Measurements from ENCODE around the gene DCDC2C. TPM values are rescaled to one million over a fixed set of nuclear protein-coding genes. Genes with fewer than 3 reads are reported as not detected.

DCDC2C gene
- total RNA-seq, 2 experiments from 2014 or later = not detected

- POLR2A ChIA-PET = no interaction called here
- H3K4me3 Mint-ChIP-seq = no peak overlapping the region
- H3K27ac Mint-ChIP-seq = no peak overlapping the region
- intact Hi-C loops (cut with micrococcal nuclease) = no loop called here
- H3K36me3 Mint-ChIP-seq = no peaks in the 10 kb centered on the region
- no peaks in the 10 kb centered on the region for H3K9me3 Mint-ChIP-seq
- CTCF ChIA-PET = no interaction called here
- no peaks in the 10 kb centered on the region for H3K4me1 Mint-ChIP-seq (ENCODE audit: low read depth)
- no peak for DNase-seq
- no peaks in the 10 kb centered on the region for H3K27me3 Mint-ChIP-seq
Measured at GRCh38 chr2:3840611-3841155, 137.3 kb downstream of the DCDC2C start.

- peaks cover 3% of the 10 kb centered on the region for H3K9me3 Mint-ChIP-seq
- no peak for DNase-seq
- CTCF ChIA-PET = no interaction called here
- H3K27ac Mint-ChIP-seq = no peak overlapping the region
- H3K27me3 Mint-ChIP-seq = no peaks in the 10 kb centered on the region
- intact Hi-C loops (cut with micrococcal nuclease) = no loop called here
- H3K36me3 Mint-ChIP-seq = no peaks in the 10 kb centered on the region
- POLR2A ChIA-PET = no interaction called here
- H3K4me1 Mint-ChIP-seq (ENCODE audit: low read depth) = no peaks in the 10 kb centered on the region
- no peak overlapping the region for H3K4me3 Mint-ChIP-seq
Measured at GRCh38 chr2:3847397-3848052, 144.2 kb downstream of the DCDC2C start.

GRCh38 chr2:3848776-3849175, 145.4 kb downstream of the DCDC2C start:
- POLR2A ChIA-PET = no interaction called here
- no peaks in the 10 kb centered on the region for H3K4me1 Mint-ChIP-seq (ENCODE audit: low read depth)
- H3K27me3 Mint-ChIP-seq = no peaks in the 10 kb centered on the region
- H3K4me3 Mint-ChIP-seq = no peak overlapping the region
- CTCF ChIA-PET = interaction anchor here (0.7 kb wide), 1 partner anchor 110 kb away, joined by 3 read pairs; no protein-coding TSS in a partner anchor
- peaks cover 13% of the 10 kb centered on the region for H3K9me3 Mint-ChIP-seq
- no peak overlapping the region for H3K27ac Mint-ChIP-seq
- H3K36me3 Mint-ChIP-seq = no peaks in the 10 kb centered on the region
- intact Hi-C loops (cut with micrococcal nuclease) = no loop called here
- DNase-seq = no peak

GRCh38 chr2:3849213-3849612, 145.8 kb downstream of the DCDC2C start:
- Mint-ChIP-seq H3K27me3 (no peaks in the 10 kb centered on the region), H3K4me1 (ENCODE audit: low read depth) (no peaks in the 10 kb centered on the region), H3K27ac (no peak overlapping the region), H3K36me3 (no peaks in the 10 kb centered on the region), H3K4me3 (no peak overlapping the region), H3K9me3 (peaks cover 16% of the 10 kb centered on the region)
- ChIA-PET POLR2A (no interaction called here), CTCF (no interaction called here)
- intact Hi-C loops (cut with micrococcal nuclease) = no loop called here
- no peak for DNase-seq

GRCh38 chr2:3857576-3857975, 154.2 kb downstream of the DCDC2C start:
- no peak overlapping the region for H3K27ac Mint-ChIP-seq
- CTCF ChIA-PET = no interaction called here
- POLR2A ChIA-PET = no interaction called here
- no peaks in the 10 kb centered on the region for H3K36me3 Mint-ChIP-seq
- DNase-seq = no peak
- H3K4me3 Mint-ChIP-seq = no peak overlapping the region
- intact Hi-C loops (cut with micrococcal nuclease) = no loop called here
- H3K27me3 Mint-ChIP-seq = peaks cover 1% of the 10 kb centered on the region
- peaks cover 19% of the 10 kb centered on the region for H3K9me3 Mint-ChIP-seq
- no peaks in the 10 kb centered on the region for H3K4me1 Mint-ChIP-seq (ENCODE audit: low read depth)

GRCh38 chr2:3864943-3865865, 161.8 kb downstream of the DCDC2C start:
- ChIA-PET POLR2A (no interaction called here), CTCF (no interaction called here)
- no peaks in the 10 kb centered on the region for H3K36me3 Mint-ChIP-seq
- H3K4me3 Mint-ChIP-seq = no peak overlapping the region
- H3K4me1 Mint-ChIP-seq (ENCODE audit: low read depth) = no peaks in the 10 kb centered on the region
- intact Hi-C loops (cut with micrococcal nuclease) = no loop called here
- no peak for DNase-seq
- no peak overlapping the region for H3K27ac Mint-ChIP-seq
- peaks cover 1% of the 10 kb centered on the region for H3K27me3 Mint-ChIP-seq
- no peaks in the 10 kb centered on the region for H3K9me3 Mint-ChIP-seq

GRCh38 chr2:3867469-3867868, 164.1 kb downstream of the DCDC2C start:
- intact Hi-C loops (cut with micrococcal nuclease) = no loop called here
- no peaks in the 10 kb centered on the region for H3K9me3 Mint-ChIP-seq
- H3K4me1 Mint-ChIP-seq (ENCODE audit: low read depth) = no peaks in the 10 kb centered on the region

GRCh38 chr2:3868012-3868805, 164.8 kb downstream of the DCDC2C start:
- Mint-ChIP-seq H3K27ac (no peak overlapping the region), H3K36me3 (no peaks in the 10 kb centered on the region), H3K4me3 (no peak overlapping the region), H3K27me3 (no peaks in the 10 kb centered on the region), H3K9me3 (no peaks in the 10 kb centered on the region), H3K4me1 (ENCODE audit: low read depth) (no peaks in the 10 kb centered on the region)
- ChIA-PET CTCF (interaction anchor here (0.7 kb wide), 1 partner anchor 29 kb away, joined by 3 read pairs; no protein-coding TSS in a partner anchor), POLR2A (no interaction called here)
- intact Hi-C loops (cut with micrococcal nuclease) = no loop called here
- no peak for DNase-seq

More at GRCh38 chr2:3867469-3867868, 164.1 kb downstream of the DCDC2C start:
- ChIA-PET CTCF (no interaction called here), POLR2A (no interaction called here)
- Mint-ChIP-seq H3K36me3 (no peaks in the 10 kb centered on the region), H3K4me3 (no peak overlapping the region), H3K27ac (no peak overlapping the region), H3K27me3 (no peaks in the 10 kb centered on the region)
- no peak for DNase-seq

GRCh38 chr2:3870222-3870621, 166.8 kb downstream of the DCDC2C start:
- intact Hi-C loops (cut with micrococcal nuclease) = no loop called here
- Mint-ChIP-seq H3K4me3 (no peak overlapping the region), H3K36me3 (no peaks in the 10 kb centered on the region), H3K9me3 (no peaks in the 10 kb centered on the region), H3K4me1 (ENCODE audit: low read depth) (no peaks in the 10 kb centered on the region), H3K27ac (no peak overlapping the region), H3K27me3 (no peaks in the 10 kb centered on the region)
- ChIA-PET POLR2A (no interaction called here), CTCF (no interaction called here)
- no peak for DNase-seq

- intact Hi-C loops (cut with micrococcal nuclease) = no loop called here
- H3K9me3 Mint-ChIP-seq = no peaks in the 10 kb centered on the region
- H3K4me1 Mint-ChIP-seq (ENCODE audit: low read depth) = no peaks in the 10 kb centered on the region
- ChIA-PET POLR2A (no interaction called here), CTCF (no interaction called here)
- H3K4me3 Mint-ChIP-seq = no peak overlapping the region
- H3K27ac Mint-ChIP-seq = no peak overlapping the region
- no peaks in the 10 kb centered on the region for H3K36me3 Mint-ChIP-seq
- no peak for DNase-seq
- H3K27me3 Mint-ChIP-seq = no peaks in the 10 kb centered on the region
Measured at GRCh38 chr2:3871002-3871401, 167.6 kb downstream of the DCDC2C start.

GRCh38 chr2:3872451-3872850, 169.1 kb downstream of the DCDC2C start:
- Mint-ChIP-seq H3K36me3 (no peaks in the 10 kb centered on the region), H3K9me3 (no peaks in the 10 kb centered on the region), H3K4me3 (no peak overlapping the region), H3K27me3 (no peaks in the 10 kb centered on the region), H3K27ac (no peak overlapping the region), H3K4me1 (ENCODE audit: low read depth) (no peaks in the 10 kb centered on the region)
- intact Hi-C loops (cut with micrococcal nuclease) = no loop called here
- ChIA-PET POLR2A (no interaction called here), CTCF (no interaction called here)
- DNase-seq = no peak

GRCh38 chr2:3873899-3874298, 170.5 kb downstream of the DCDC2C start:
- no peaks in the 10 kb centered on the region for H3K4me1 Mint-ChIP-seq (ENCODE audit: low read depth)
- DNase-seq = no peak
- no peaks in the 10 kb centered on the region for H3K36me3 Mint-ChIP-seq
- H3K4me3 Mint-ChIP-seq = no peak overlapping the region
- no peaks in the 10 kb centered on the region for H3K9me3 Mint-ChIP-seq
- intact Hi-C loops (cut with micrococcal nuclease) = no loop called here
- CTCF ChIA-PET = no interaction called here
- H3K27me3 Mint-ChIP-seq = no peaks in the 10 kb centered on the region
- POLR2A ChIA-PET = no interaction called here
- H3K27ac Mint-ChIP-seq = no peak overlapping the region
